C4-2B (cell line): ENCODE results near the gene ZBTB16.

Experiments used
- ZFX ChIP-seq: fragments of 450-650 bp; IDR thresholded peaks from 2 replicates; pipeline ENCODE4 v1.6.1; 2017
- TF ChIP-seq, protein P1 (sequence below): fragments of 450-650 bp; conservative IDR thresholded peaks from 2 replicates; pipeline ENCODE4 v1.5.1; 2017; ENCODE audit warnings: mild to moderate bottlenecking

DNA sequence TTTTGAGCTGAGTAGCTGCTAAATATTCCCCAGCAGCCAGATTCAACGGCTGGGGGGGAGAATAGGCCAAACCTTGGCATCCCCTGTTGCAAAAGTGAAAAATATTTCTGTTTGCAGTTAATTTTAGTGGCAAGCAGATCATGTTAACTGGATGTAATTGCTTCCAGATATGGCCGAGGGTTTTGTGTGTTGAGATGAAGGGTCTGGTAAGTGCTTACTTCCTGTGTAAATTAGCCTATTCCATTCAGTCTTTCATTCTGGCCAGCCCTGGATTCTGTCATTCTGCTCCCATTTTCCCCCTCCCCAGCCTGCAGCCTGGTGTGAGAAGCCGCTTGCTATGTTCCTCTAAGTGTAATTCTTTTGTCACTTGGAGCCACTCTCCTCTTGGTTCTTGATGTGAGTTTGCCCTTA lies 17.4 kb downstream of the ZBTB16 start:
- TF ChIP-seq, protein P1, sequence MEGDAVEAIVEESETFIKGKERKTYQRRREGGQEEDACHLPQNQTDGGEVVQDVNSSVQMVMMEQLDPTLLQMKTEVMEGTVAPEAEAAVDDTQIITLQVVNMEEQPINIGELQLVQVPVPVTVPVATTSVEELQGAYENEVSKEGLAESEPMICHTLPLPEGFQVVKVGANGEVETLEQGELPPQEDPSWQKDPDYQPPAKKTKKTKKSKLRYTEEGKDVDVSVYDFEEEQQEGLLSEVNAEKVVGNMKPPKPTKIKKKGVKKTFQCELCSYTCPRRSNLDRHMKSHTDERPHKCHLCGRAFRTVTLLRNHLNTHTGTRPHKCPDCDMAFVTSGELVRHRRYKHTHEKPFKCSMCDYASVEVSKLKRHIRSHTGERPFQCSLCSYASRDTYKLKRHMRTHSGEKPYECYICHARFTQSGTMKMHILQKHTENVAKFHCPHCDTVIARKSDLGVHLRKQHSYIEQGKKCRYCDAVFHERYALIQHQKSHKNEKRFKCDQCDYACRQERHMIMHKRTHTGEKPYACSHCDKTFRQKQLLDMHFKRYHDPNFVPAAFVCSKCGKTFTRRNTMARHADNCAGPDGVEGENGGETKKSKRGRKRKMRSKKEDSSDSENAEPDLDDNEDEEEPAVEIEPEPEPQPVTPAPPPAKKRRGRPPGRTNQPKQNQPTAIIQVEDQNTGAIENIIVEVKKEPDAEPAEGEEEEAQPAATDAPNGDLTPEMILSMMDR: no peak
- no peak for TF ChIP-seq ZFX
